Left ventricle myocardium inferior (tissue), 1 donor: ENCODE data around the gene PSMC5. TPM values are rescaled to one million over a fixed set of nuclear protein-coding genes. Genes with fewer than 3 reads are reported as not detected.
A peak's percentile ranks its signal among the peaks of the same experiment; 100 is the strongest.
"Not testable (repeated sequence)": the region's sequence is repeated elsewhere in the genome, so short reads cannot be mapped to it uniquely, and the experiment has no call there.

Source experiments
- DNase-seq: peaks from one replicate; pipeline ENCODE4 v3.0.0-alpha.2; 2020
- H3K27ac ChIP-seq: fragments of 200-600 bp; replicated peaks from 2 replicates; pipeline ENCODE4 v1.8.0; 2021
- H3K27me3 ChIP-seq: fragments of 200-600 bp; 2 replicates; pipeline ENCODE4 v1.8.0; 2021; ENCODE audit warnings: low read depth
- H3K36me3 ChIP-seq: fragments of 200-600 bp; 2 replicates; pipeline ENCODE4 v1.8.0; 2021
- H3K4me1 ChIP-seq: fragments of 200-600 bp; 2 replicates; pipeline ENCODE4 v1.8.0; 2021
- H3K4me3 ChIP-seq: fragments of 200-600 bp; 2 replicates; pipeline ENCODE4 v1.8.0; 2021; ENCODE audit warnings: mild to moderate bottlenecking, moderate library complexity
- H3K9me3 ChIP-seq: fragments of 200-600 bp; replicated peaks from 2 replicates; pipeline ENCODE4 v1.8.0; 2021
- CTCF ChIP-seq: fragments of 200-600 bp; IDR thresholded peaks from 2 replicates; pipeline ENCODE4 v1.8.0; 2021; ENCODE audit warnings: antibody characterized with exemption, mild to moderate bottlenecking, borderline replicate concordance
- intact Hi-C: fragments of 100-400 bp; cut with micrococcal nuclease; formaldehyde crosslinking; loops from one replicate; pipeline ENCODE4 v1.11.0; 2022
- total RNA-seq: library from RNA; stranded (reverse); fragmentation: NEBNext Ultra II Directional; extraction: Animal tissue kit (Norgen Biotek cat#: 25700); gene quantifications from one replicate; pipeline ENCODE4 v1.2.1, GENCODE V29; 2021
- donor health status: DM: no; HTN: yes; CAD: no; lungs with severe emphysema.

The PSMC5 gene
- total RNA-seq, 1 donor from 2014 or later: 115 TPM

- H3K27ac ChIP-seq, intact Hi-C loops, H3K9me3 ChIP-seq, DNase-seq, H3K4me1 ChIP-seq, H3K27me3 ChIP-seq, H3K36me3 ChIP-seq, H3K4me3 ChIP-seq: not testable (repeated sequence)
Measured at GRCh38 chr17:63874693-63875092, 47.5 kb downstream of the PSMC5 start.

GRCh38 chr17:63878413-63878812 is 51.2 kb downstream of the PSMC5 start:
- H3K4me3 ChIP-seq, H3K27ac ChIP-seq, H3K36me3 ChIP-seq, intact Hi-C loops, H3K9me3 ChIP-seq, H3K4me1 ChIP-seq, H3K27me3 ChIP-seq, DNase-seq: not testable (repeated sequence)

- Histone ChIP-seq H3K4me3 (no peak overlapping the region), H3K4me1 (no peaks in the 10 kb centered on the region), H3K36me3 (no peaks in the 10 kb centered on the region), H3K27ac (no peak overlapping the region), H3K9me3 (no peaks in the 10 kb centered on the region), H3K27me3 (no peaks in the 10 kb centered on the region)
- no peak for DNase-seq
- intact Hi-C loops: no loop called here
- TF ChIP-seq CTCF: no peak
Measured at GRCh38 chr17:63880706-63881105, 53.5 kb downstream of the PSMC5 start.

- peak; percentile 33 for TF ChIP-seq CTCF
- intact Hi-C loops, H3K27ac ChIP-seq, H3K4me3 ChIP-seq, H3K4me1 ChIP-seq, H3K27me3 ChIP-seq, H3K36me3 ChIP-seq, H3K9me3 ChIP-seq: not testable (repeated sequence)
- peak; percentile 29 for DNase-seq
Measured at GRCh38 chr17:63881337-63881736, 54.1 kb downstream of the PSMC5 start.

Other genes starting within 250 kb of the PSMC5 start
- 44.7 TPM for gene TACO1, start 226.5 kb upstream of the PSMC5 start, total RNA-seq
- 41.3 TPM for gene MAP3K3, start 205.0 kb upstream of the PSMC5 start, total RNA-seq
- gene LIMD2, start 127.3 kb upstream of the PSMC5 start, total RNA-seq: 2.7 TPM
- gene STRADA, start 85.6 kb upstream of the PSMC5 start, total RNA-seq: 14.6 TPM
- 79.6 TPM for gene CCDC47, start 53.8 kb upstream of the PSMC5 start, total RNA-seq
- 51.7 TPM for gene DDX42, start 53.3 kb upstream of the PSMC5 start, total RNA-seq
- gene FTSJ3, start 232 bp downstream of the PSMC5 start, total RNA-seq: 36.7 TPM
- gene SMARCD2, start 15.3 kb downstream of the PSMC5 start, total RNA-seq: 21.0 TPM
- gene CSH2, start 46.2 kb downstream of the PSMC5 start, total RNA-seq: not detected
- not detected for gene GH2, start 54.5 kb downstream of the PSMC5 start, total RNA-seq
- gene CSH1, start 69.1 kb downstream of the PSMC5 start, total RNA-seq: not detected
- gene CSHL1, start 83.8 kb downstream of the PSMC5 start, total RNA-seq: not detected
- not detected for gene GH1, start 91.4 kb downstream of the PSMC5 start, total RNA-seq
- 4.6 TPM for gene CD79B, start 104.9 kb downstream of the PSMC5 start, total RNA-seq
- gene SCN4A, start 145.5 kb downstream of the PSMC5 start, total RNA-seq: 1.2 TPM
- gene PRR29, start 170.9 kb downstream of the PSMC5 start, total RNA-seq: not detected
- gene ICAM2, start 193.2 kb downstream of the PSMC5 start, total RNA-seq: 28.2 TPM